EH (cell line): Measurements from ENCODE around the gene THSD4.
"Not testable (repeated sequence)": the region's sequence is repeated elsewhere in the genome, so short reads cannot be mapped to it uniquely, and the experiment has no call there.

ENCODE experiments used
- DNase-seq: peaks from one replicate; pipeline ENCODE4 v3.0.0-alpha.2; 2015; ENCODE audit warnings: low read depth

The THSD4 gene

GRCh38 chr15:71261418-71261817 is 146.1 kb downstream of the THSD4 start:
- no peak for DNase-seq

DNA sequence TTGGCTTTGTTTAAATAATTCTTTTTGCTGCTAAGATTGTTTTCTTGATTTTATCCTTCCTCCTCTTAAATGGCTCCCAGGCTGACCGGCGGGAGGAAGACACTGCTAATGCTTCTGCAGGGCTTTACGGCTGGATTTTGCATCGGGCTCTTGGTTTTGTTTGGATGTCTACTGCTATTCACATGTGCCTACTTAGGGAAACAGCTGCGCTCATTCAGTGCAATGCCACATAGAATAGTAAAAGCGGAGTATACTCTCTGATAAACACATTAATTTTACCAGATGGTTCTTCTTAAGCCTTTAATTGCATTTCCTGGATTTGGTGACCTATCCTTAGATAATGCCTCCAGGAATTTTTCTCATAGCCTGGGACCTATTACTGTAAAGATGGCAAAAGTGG is 146.6 kb downstream of the THSD4 start:
- DNase-seq: peak; percentile 79

- no peak for DNase-seq
Observed at GRCh38 chr15:71262599-71262998, 147.3 kb downstream of the THSD4 start.

DNA sequence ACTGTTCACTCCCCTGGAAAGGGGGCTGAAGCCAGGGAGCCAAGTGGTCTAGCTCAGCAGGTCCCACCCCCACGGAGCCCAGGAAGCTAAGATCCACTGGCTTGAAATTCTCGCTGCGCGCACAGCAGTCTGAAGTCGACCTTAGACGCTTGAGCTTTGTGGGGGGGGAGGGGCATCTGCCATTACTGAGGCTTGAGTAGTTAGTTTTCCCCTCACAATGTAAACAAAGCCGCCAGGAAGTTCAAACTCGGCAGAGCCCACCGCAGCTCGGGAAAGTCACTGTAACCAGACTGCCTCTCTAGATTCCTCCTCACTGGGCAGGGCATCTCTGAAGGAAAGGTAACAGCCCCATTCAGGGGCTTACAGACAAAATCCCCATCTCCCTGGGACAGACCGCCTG is 150.3 kb downstream of the THSD4 start:
- DNase-seq: not testable (repeated sequence)

DNA sequence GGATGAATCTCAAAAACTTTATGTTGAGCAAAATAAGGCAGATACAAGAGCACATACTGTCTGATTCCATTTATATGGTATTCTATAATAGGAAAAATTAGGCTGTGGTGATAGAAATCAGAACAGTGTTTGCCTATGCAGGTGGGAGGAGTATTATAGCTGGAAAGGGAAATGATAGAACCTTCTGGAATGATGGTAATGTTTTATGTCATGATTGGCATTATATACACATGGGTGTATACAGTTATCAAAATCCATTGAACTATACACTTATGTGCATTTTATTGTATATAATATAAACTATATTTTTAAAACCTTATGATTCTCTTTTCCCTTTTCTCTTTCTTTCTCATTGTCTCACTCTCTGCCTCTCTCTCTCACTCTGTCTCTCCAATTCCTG is 156.1 kb downstream of the THSD4 start:
- DNase-seq: no peak

DNA sequence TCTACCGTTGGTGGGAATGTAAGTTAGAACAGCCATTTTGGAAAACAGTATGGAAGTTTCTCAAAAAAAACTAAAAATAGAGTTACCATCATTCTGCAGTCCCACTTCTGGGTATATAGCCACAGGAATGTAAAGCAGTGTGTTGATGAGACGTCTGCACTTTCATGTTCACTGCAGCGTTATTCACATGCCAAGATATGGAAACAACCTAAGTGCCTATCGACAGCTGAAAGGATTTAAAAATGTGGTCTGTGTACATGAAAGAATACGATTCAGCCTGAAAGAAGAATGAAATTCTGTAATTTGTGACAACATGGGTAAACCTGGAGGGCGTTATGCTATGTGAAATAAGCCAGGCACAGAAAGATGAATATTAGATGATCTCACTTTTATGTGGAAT is 157.7 kb downstream of the THSD4 start:
- peak; percentile 79 for DNase-seq

- no peak for DNase-seq
Observed at GRCh38 chr15:71273731-71274447, 158.6 kb downstream of the THSD4 start.

DNA sequence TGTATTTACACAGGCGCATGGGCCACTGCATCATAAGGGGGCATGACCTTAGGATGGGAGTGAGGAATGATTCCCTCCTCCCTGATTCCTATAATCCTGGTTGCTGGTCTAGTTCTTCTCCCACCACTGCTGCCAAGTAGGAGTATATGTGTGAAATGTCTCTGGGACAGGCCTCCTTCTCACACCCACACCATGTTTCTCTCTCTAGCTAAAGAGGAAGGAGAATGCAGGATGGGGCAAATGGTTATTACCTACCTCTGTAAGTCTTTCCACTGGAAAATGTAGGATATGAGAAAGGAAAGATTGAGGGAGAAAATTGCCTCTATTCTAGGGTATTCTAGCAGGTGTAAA is 159.2 kb downstream of the THSD4 start:
- DNase-seq: no peak

GRCh38 chr15:71275098-71275497 is 159.8 kb downstream of the THSD4 start:
- peak; percentile 96 for DNase-seq

DNA sequence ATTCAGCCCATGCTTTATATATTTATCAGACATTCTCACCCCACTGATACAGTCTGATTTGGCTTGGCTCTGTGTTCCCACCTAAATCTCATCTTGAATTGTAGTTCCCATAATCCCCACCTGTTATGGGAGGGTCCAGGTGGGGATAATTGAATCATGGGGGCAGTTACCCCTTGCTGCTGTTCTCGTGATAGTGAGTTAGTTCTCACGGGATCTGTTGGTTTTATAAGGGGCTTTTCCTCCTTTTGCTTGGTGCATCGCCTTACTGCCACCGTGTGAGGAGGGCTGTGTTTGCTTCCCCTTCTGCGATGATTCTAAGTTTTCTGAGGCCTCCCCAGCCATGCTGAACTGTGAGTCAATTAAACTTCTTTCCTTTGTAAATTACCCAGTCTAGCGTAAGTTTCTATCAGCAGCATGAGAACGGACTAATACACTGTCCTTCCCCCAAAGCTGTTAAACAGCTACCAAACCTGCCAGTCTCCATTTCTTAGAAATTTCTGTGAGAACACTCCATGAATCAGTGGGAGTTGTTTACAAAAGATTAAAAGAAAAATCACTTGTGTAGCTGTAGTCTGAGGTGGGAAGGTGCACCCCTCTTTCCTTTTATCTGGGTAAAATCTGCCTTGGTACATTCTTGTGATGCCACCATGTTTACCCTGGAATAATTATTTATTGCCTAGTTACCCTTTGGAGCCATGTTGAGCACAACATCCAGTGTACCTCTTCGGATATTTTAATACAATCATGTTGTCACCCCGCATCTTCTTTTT is 160.5 kb downstream of the THSD4 start:
- no peak for DNase-seq

DNA sequence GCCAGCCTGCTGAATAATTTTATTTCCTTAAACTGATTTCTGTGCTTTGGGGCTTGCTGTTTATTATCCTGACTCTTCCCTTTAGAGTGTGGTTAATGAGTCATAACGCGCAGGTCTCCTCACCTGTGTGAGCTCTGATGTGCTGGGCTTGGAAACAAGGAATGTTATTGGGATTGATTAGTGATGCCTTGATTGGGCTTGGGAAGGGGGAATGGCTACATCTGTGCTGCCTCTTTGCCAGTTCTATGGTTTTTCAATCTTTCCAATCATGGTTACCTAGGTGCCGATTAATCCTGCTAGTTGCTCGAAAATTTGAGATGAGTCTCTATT is 161.0 kb downstream of the THSD4 start:
- DNase-seq: no peak

DNA sequence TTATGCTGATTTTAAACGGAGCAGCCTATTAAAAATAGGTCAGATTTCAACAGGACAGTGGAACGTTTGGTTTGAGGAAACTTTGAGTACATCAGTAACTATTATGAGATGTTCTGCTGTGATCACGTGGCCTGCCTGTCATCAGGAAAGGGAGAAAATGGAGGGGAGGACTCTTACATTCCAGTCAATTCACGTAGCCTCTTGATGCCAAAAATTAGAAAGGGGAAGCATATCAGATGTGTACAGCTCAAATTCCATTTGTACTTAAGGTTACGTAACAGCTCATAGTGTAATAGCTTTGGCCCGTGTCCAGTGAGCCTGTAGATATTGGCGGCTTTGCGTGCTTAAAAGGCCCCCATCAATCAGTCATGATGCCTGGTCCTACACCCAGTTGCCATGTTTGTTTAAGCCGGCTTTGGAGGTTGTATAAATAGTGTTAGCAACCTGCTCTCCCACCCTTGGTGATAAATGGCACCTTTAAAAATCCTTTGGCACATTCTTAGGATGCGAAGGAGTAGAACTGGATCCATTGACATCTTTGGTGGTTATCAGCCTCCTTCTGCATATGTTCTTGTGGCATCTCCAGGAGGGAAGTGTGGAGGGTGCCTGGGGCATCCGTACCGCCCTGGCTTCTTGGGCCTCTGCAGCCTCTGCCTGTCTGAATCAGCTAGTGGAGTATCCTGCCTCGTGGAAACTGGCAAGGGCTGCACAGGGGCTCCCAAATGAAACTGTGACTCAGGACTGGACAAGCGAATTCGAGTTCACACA is 163.9 kb downstream of the THSD4 start:
- peak; percentile 93 for DNase-seq

GRCh38 chr15:71279757-71280141 is 164.5 kb downstream of the THSD4 start:
- DNase-seq: no peak

DNA sequence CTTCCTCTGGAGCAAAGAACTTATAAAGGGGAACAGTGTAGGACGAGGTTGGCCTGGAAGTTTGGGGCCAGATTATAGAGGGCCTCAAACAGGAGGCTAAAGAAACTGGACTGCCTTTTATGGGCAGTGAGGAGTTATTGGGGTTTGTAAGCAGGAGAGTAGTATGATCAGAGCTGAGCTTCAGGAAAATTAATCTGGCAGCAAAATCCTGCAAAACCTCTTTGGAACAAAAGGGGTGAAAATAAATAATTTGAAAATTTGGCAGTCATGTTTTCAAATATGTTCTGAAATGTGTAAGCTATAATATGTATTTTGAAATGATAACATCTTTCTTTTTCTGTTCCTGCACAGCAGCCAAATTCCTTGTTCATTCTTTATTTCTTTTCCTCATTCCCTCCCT is 164.9 kb downstream of the THSD4 start:
- DNase-seq: no peak

DNA sequence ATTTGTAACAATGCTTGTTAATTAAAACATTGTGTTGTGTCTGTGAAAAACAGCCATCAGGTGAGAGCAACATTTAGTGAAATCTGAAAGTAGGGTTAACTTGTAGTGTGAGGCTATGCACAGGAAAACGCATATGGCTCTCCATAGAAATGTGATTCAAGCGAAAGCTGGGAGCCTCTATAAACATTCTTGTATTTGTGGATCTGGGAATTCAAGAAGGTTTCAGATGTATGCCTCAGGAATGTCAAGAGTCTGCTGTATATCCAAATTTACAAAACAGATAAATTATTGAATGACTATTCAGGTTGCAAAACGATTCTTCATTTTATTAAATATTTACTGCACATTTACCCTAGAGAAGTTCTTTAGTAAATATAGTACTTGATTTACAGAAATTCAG is 166.0 kb downstream of the THSD4 start:
- peak; percentile 49 for DNase-seq

GRCh38 chr15:71282076-71282475 is 166.8 kb downstream of the THSD4 start:
- peak; percentile 89 for DNase-seq

DNA sequence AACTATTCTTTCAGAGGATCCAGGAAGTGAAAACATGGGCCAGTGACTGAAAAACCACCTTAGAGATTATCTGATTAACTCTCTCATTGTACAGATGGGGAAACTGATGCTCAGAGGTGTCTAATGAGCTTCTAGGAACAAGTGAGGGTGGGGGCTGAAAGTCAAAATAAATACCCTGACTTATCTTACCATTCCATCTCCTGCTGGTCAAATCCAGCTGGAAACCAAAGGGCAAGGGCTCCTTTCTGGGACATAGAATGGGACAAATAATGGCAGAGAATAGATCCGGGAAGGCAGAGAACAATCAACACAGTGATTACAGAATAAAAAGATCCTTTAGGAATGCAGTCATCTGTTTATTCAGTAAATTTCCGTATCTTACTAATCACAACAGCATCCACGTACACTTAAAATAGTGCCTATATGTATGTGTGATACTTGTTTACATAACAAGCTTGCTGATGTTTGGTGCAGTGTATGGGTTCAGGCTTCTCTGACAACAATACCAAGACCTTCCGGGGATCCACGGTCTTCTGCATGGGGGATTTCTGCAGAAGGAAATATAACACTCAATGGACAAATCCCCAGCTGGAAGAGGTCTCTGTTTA is 173.2 kb downstream of the THSD4 start:
- peak; percentile 32 for DNase-seq

DNA sequence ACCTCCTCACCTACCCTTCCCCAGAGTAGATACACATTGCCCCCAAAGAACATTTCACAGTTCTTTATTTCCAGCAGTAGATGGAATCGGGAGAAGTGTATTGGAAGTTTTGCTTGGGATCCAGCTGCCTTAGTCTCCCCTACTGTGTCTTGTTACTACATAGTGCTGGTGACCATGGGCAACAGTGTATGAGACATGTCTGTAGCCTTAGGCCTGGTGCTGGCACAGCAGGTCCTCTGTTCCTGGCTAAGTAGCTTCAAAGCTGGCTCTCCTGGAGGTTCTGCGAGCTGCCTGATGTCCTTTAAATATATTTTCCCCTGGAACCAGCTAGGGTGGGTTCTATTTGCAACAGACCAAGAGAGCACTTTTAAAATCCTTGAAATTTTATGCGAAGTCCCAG is 174.7 kb downstream of the THSD4 start:
- no peak for DNase-seq

- DNase-seq: no peak
Observed at GRCh38 chr15:71290881-71291635, 175.8 kb downstream of the THSD4 start.

- DNase-seq: no peak
Observed at GRCh38 chr15:71291723-71292122, 176.5 kb downstream of the THSD4 start.

DNA sequence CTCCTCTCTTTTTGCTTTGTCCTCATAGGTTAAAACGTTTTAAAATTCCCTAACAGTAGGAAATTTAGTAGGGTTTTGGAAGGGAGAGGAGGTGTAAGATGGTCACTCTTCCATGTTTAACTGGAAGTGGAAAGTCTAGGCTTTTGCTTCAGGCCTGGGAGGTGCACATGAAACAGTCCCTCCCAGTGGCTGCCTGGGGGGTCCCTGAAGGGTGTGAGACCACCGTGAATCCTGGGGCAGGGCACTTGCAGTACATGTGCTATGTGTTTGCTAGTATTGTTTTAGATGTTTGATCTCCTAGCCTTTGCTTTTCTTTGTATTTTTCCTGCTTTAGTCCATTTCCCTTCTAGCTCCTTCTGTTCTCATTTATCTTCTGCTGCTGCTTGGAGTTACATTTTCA is 178.5 kb downstream of the THSD4 start:
- no peak for DNase-seq
